NCI-H748 treated with DMSO at 0.1 percent for 48 hours (cell line): Measurements from ENCODE around the gene PIM3.

Experiments
- DNase-seq: peaks from one replicate; lab custom pipeline; 2025; lab: John Stamatoyannopoulos, UW

PIM3 gene

GRCh38 chr22:49960159-49961004 is at the start of gene PIM3:
Gene PIM3 (plus strand): TSS chr22:49960772. CDS start chr22:49960948, 176 bp downstream.
- DNase-seq: peak; percentile 93

- no peak for DNase-seq
Observed at GRCh38 chr22:49911881-49912625, 48.5 kb upstream of the PIM3 start.

GRCh38 chr22:49913026-49913425 is 47.5 kb upstream of the PIM3 start:
- DNase-seq: no peak

GRCh38 chr22:49913446-49913845 is 47.1 kb upstream of the PIM3 start:
- DNase-seq: no peak

GRCh38 chr22:49914256-49914655 is 46.3 kb upstream of the PIM3 start:
- DNase-seq: no peak

GRCh38 chr22:49915610-49916009 is 45.0 kb upstream of the PIM3 start:
- no peak for DNase-seq

- no peak for DNase-seq
Observed at GRCh38 chr22:49916831-49917230, 43.7 kb upstream of the PIM3 start.

GRCh38 chr22:49917974-49918910 is 42.3 kb upstream of the PIM3 start, which contains the start of the genes ALG12 and CRELD2:
Gene ALG12 (minus strand): TSS chr22:49918438. CDS start chr22:49913765, 4,673 bp downstream.
Gene CRELD2 (plus strand): TSS chr22:49918634. CDS start chr22:49918770, 136 bp downstream.
- peak; percentile 88 for DNase-seq

- no peak for DNase-seq
Observed at GRCh38 chr22:49918911-49919881, 41.4 kb upstream of the PIM3 start.

- DNase-seq: no peak
Observed at GRCh38 chr22:49920859-49921258, 39.7 kb upstream of the PIM3 start.

GRCh38 chr22:49921508-49922278 is 38.9 kb upstream of the PIM3 start:
- no peak for DNase-seq

- no peak for DNase-seq
Observed at GRCh38 chr22:49922484-49922883, 38.1 kb upstream of the PIM3 start.

- DNase-seq: no peak
Observed at GRCh38 chr22:49922926-49923325, 37.6 kb upstream of the PIM3 start.

GRCh38 chr22:49923445-49923844 is 37.1 kb upstream of the PIM3 start:
- DNase-seq: no peak

GRCh38 chr22:49924113-49924833 is 36.3 kb upstream of the PIM3 start:
- DNase-seq: no peak

GRCh38 chr22:49925525-49926128 is 34.9 kb upstream of the PIM3 start:
- DNase-seq: no peak

- DNase-seq: no peak
Observed at GRCh38 chr22:49926916-49927315, 33.7 kb upstream of the PIM3 start.

GRCh38 chr22:49927483-49928184 is 32.9 kb upstream of the PIM3 start:
- DNase-seq: no peak
